AG09319 (cell line): ENCODE data around the gene RIC3.

Experiments used
- DNase-seq: peaks from one replicate; pipeline ENCODE4 v3.0.0-alpha.2; 2010; ENCODE audit warnings: low read depth; ENCODE audit errors: extremely low read depth
- CTCF ChIP-seq: IDR thresholded peaks from 2 replicates; pipeline ENCODE4 v1.5.1; 2011; ENCODE audit warnings: low read depth, mild to moderate bottlenecking, inconsistent platforms, low read length, moderate library complexity

Gene RIC3, protein sequence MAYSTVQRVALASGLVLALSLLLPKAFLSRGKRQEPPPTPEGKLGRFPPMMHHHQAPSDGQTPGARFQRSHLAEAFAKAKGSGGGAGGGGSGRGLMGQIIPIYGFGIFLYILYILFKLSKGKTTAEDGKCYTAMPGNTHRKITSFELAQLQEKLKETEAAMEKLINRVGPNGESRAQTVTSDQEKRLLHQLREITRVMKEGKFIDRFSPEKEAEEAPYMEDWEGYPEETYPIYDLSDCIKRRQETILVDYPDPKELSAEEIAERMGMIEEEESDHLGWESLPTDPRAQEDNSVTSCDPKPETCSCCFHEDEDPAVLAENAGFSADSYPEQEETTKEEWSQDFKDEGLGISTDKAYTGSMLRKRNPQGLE

GRCh38 chr11:8168485-8169257, at the start of gene RIC3:
RIC3 (minus strand) TSS chr11:8169025; CDS start chr11:8168989, 36 bp downstream.
- no peak for DNase-seq

DNA sequence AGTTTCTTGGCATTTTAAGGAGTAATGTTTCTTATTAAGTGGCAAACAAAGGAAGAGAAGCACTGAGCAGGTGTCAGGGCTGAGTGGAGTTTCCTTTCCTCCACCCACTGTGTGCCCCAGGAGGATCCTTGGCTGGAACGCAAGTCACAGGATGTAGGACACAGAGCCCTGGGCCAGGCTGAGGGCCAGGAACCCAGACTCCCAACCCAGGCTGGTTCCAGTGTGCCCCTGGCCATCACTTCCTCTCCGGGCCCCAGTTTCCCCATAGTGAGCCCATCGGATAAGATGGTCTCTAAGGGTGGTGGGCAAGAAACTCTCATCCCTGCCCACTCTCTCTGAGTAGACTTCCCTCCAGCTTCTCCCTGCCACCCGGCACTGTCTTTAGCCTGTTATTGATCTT, 49.6 kb upstream of the RIC3 start:
- DNase-seq, result no peak
- no peak for TF ChIP-seq CTCF

More at GRCh38 chr11:8168485-8169257, at the start of gene RIC3:
- TF ChIP-seq CTCF, result no peak

GRCh38 chr11:8217926-8218325, 49.1 kb upstream of the RIC3 start:
- no peak for DNase-seq
- no peak for TF ChIP-seq CTCF

GRCh38 chr11:8217136-8217535, 48.3 kb upstream of the RIC3 start:
- no peak for TF ChIP-seq CTCF
- no peak for DNase-seq

DNA sequence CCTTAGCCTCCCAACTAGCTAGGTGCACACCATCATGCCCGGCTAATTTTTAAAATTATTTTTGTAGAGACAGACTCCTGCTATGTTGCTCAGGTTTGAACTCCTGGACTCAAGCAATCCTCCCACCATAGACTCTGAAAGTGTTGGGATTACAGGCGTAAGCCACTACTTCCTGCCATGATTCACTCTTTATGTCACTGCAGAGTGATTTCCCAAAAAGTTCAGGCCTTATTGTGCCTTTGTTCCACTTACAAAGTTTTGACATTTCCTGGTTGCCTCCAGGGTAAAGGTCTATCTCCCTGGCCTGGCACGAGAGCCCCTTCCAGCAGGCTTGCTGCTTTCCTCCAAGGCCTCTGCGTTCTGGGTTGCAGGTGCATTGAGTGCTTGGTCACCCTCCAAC, 44.6 kb upstream of the RIC3 start:
- no peak for TF ChIP-seq CTCF
- DNase-seq, result no peak

- peak; percentile 20 for TF ChIP-seq CTCF
- DNase-seq, result no peak
Measured at GRCh38 chr11:8209208-8209807, 40.5 kb upstream of the RIC3 start.
